Endothelial cell of umbilical vein (primary cell): ENCODE data around the gene HMCN1. TPM values are rescaled to one million over a fixed set of nuclear protein-coding genes. Genes with fewer than 3 reads are reported as not detected.

Experiments used
- BruUV-seq: library from RNA; stranded (reverse); fragments of 400-500 nt; replicated peaks from 2 replicates; lab custom pipeline; 2021; lab: Mats Ljungman, UMichigan
- CTCF ChIA-PET: fragments of 300-600, 350-600 bp; sonication (Branson Sonifier 250); formaldehyde crosslinking; loops from one replicate; lab custom pipeline; 2021; ENCODE audit warnings: antibody characterized with exemption, inconsistent platforms; lab: Charles Lee
- POLR2A ChIA-PET: fragments of 300-600, 350-600 bp; sonication (Branson Sonifier 250); formaldehyde crosslinking; loops from one replicate; lab custom pipeline; 2021; ENCODE audit warnings: antibody characterized with exemption, inconsistent platforms; lab: Charles Lee
- DNase-seq: peaks from one replicate; pipeline ENCODE4 v3.0.0-alpha.2; 2011; ENCODE audit warnings: low read depth, low spot score
- FAIRE-seq: peaks from 2 replicates; lab custom pipeline; 2011; peaks lifted over from hg19 to GRCh38; lab: Jason Lieb, UNC
- H2AFZ ChIP-seq: 2 replicates; pipeline ENCODE4 v1.6.0; 2012; ENCODE audit warnings: low read depth, low read length, control low read depth, inconsistent platforms
- H3K27ac ChIP-seq: 2 replicates; pipeline ENCODE4 v1.5.1; 2011; ENCODE audit warnings: low read depth, mild to moderate bottlenecking, control low read depth, low read length, moderate library complexity; ENCODE audit not compliant: insufficient read depth
- H3K27me3 ChIP-seq, 2 experiments: 2 replicates each; pipeline versions ENCODE4 v1.6.0 to v1.6.1; 2011; ENCODE audit warnings: low read length in 2 of 2, mixed read lengths in 1 of 2; ENCODE audit not compliant: control insufficient read depth in 2 of 2, insufficient read depth in 2 of 2
- H3K36me3 ChIP-seq, 2 experiments: 2 replicates in 1 of 2; 3 replicates in 1 of 2; pipeline ENCODE4 v1.5.1; 2011; ENCODE audit warnings: low read length in 2 of 2, mild to moderate bottlenecking in 1 of 2, moderate library complexity in 1 of 2; ENCODE audit not compliant: control insufficient read depth in 2 of 2, insufficient read depth in 2 of 2; ENCODE audit errors: extremely low read depth in 1 of 2
- H3K4me1 ChIP-seq: 3 replicates; pipeline ENCODE4 v1.5.1; 2011; ENCODE audit warnings: mild to moderate bottlenecking, low read length; ENCODE audit not compliant: control insufficient read depth, insufficient read depth; ENCODE audit errors: extremely low read depth
- H3K4me2 ChIP-seq: 2 replicates; pipeline ENCODE4 v1.6.1; 2011; ENCODE audit warnings: low read length, control low read depth, mixed read lengths; ENCODE audit not compliant: insufficient read depth
- H3K4me3 ChIP-seq, 3 experiments: fragments of 200-600 bp in 1 of 3; sonication (generic), shearing (Covaris generic) in 1 of 3; replicated peaks in 1 of 3; 2 replicates each; pipeline ENCODE4 v1.5.1; 2011 to 2016; ENCODE audit warnings: control low read depth in 3 of 3, low read length in 3 of 3, mild to moderate bottlenecking in 2 of 3, inconsistent platforms in 1 of 3, low read depth in 1 of 3, moderate library complexity in 1 of 3; ENCODE audit not compliant: insufficient read depth in 1 of 3
- H3K79me2 ChIP-seq: 2 replicates; pipeline ENCODE4 v1.6.0; 2012; ENCODE audit warnings: low read length, inconsistent platforms; ENCODE audit not compliant: control insufficient read depth, insufficient read depth
- H3K9ac ChIP-seq: replicated peaks from 2 replicates; pipeline ENCODE3; 2011; ENCODE audit warnings: low read length, control low read depth; ENCODE audit not compliant: insufficient read depth; ENCODE audit errors: extremely low read depth
- H3K9me1 ChIP-seq: replicated peaks from 3 replicates; pipeline ENCODE4 v1.6.0; 2011; ENCODE audit warnings: mild to moderate bottlenecking, low read length; ENCODE audit not compliant: control insufficient read depth, insufficient read depth; ENCODE audit errors: extremely low read depth
- H3K9me3 ChIP-seq: replicated peaks from 2 replicates; pipeline ENCODE4 v1.5.1; 2012; ENCODE audit warnings: low read length, inconsistent platforms; ENCODE audit not compliant: control insufficient read depth, insufficient read depth
- H4K20me1 ChIP-seq: replicated peaks from 2 replicates; pipeline ENCODE3; 2011; ENCODE audit warnings: mild to moderate bottlenecking, low read length; ENCODE audit not compliant: control insufficient read depth, insufficient read depth; ENCODE audit errors: extremely low read depth
- CTCF ChIP-seq, 2 donors: IDR thresholded peaks; 1 replicate in 1 of 2; 2 replicates in 1 of 2; pipeline ENCODE4 v1.5.1; 2011; ENCODE audit warnings: low read length in 2 of 2, mild to moderate bottlenecking in 2 of 2, moderate library complexity in 2 of 2, control low read depth in 1 of 2, inconsistent platforms in 1 of 2, low read depth in 1 of 2; ENCODE audit not compliant: insufficient read depth in 1 of 2; ENCODE audit errors: extremely low read depth in 1 of 2
- EZH2 ChIP-seq: IDR thresholded peaks from 2 replicates; pipeline ENCODE4 v1.6.1; 2012; ENCODE audit warnings: borderline replicate concordance, low read depth, mild to moderate bottlenecking, moderate library complexity, low read length, inconsistent platforms; ENCODE audit not compliant: severe bottlenecking
- FOS ChIP-seq: IDR thresholded peaks from 2 replicates; pipeline ENCODE4 v1.6.1; 2011; ENCODE audit warnings: mild to moderate bottlenecking, low read length, moderate library complexity, borderline replicate concordance; ENCODE audit not compliant: insufficient read depth
- GATA2 ChIP-seq: IDR thresholded peaks from 2 replicates; pipeline ENCODE4 v1.7.0; 2011; ENCODE audit warnings: low read depth, mild to moderate bottlenecking, moderate library complexity, mixed read lengths, low read length; ENCODE audit not compliant: insufficient read length, insufficient read depth
- JUN ChIP-seq: IDR thresholded peaks from 2 replicates; pipeline ENCODE4 v1.6.1; 2011; ENCODE audit warnings: borderline replicate concordance, low read depth; ENCODE audit not compliant: insufficient read length, insufficient read depth
- MAX ChIP-seq: IDR thresholded peaks from 2 replicates; pipeline ENCODE4 v1.6.1; 2011; ENCODE audit not compliant: insufficient read depth, insufficient read length
- MYC ChIP-seq: IDR thresholded peaks from one replicate; pipeline ENCODE4 v1.6.1; 2011; ENCODE audit warnings: mild to moderate bottlenecking, low read depth, low read length
- POLR2A ChIP-seq: IDR thresholded peaks from 2 replicates; pipeline ENCODE4 v1.6.1; 2012; ENCODE audit warnings: low read depth, mild to moderate bottlenecking, control low read depth, low read length
- POLR2AphosphoS5 ChIP-seq: IDR thresholded peaks from 2 replicates; pipeline ENCODE4 v1.6.1; 2012; ENCODE audit warnings: low read depth, mild to moderate bottlenecking, control low read depth, low read length, moderate library complexity; ENCODE audit not compliant: insufficient read depth
- dilution Hi-C: fragments of 300-500 bp; cut with MboI; formaldehyde crosslinking; loops from one replicate; pipeline ENCODE4 v1.15.0; 2019; ENCODE audit warnings: low sequenced_read_pairs; ENCODE audit not compliant: extremely low pct_ligation_motif_present
- intact Hi-C: fragments of 100-400 bp; cut with micrococcal nuclease; formaldehyde crosslinking; loops from one replicate; pipeline ENCODE4 v1.10.0; 2022
- polyA plus RNA-seq, 4 experiments: library from polyadenylated mRNA; depleted of rRNA in 3 of 4; stranded (reverse) in 3 of 4; unstranded in 1 of 4; fragments of >200 nt; gene quantifications; 2 replicates each; pipeline versions ENCODE4 v1.2.1 to v1.2.3, GENCODE V29; 2011 to 2012; ENCODE audit warnings: missing spikeins in 1 of 4
- total RNA-seq: library from RNA; stranded (reverse); gene quantifications from 2 replicates; pipeline ENCODE4 v1.2.3, GENCODE V29; 2021

The HMCN1 gene
- total and polyA plus RNA-seq, 2 donors (not counting 3 experiments of a cell fraction or from before 2014, with no cell fraction given) = 10.3 to 16.0 TPM

GRCh38 chr1:186178426-186179043 is 444.3 kb downstream of the HMCN1 start:
- dilution Hi-C loops (no loop called here), intact Hi-C loops (no loop called here)
- no peaks in the 10 kb centered on the region for H3K27me3 ChIP-seq
- no peak overlapping the region for H3K4me3 ChIP-seq
- no peaks in the 10 kb centered on the region for H3K9me3 ChIP-seq
- H4K20me1 ChIP-seq = no peaks in the 10 kb centered on the region
- no peak for DNase-seq
- no peak for FAIRE-seq
- H2AFZ ChIP-seq = no peak overlapping the region
- ChIA-PET POLR2A (no interaction called here), CTCF (interaction anchor here (0.7 kb wide), 1 partner anchor 34 kb away, joined by 3 read pairs; no protein-coding TSS in a partner anchor)
- no peaks in the 10 kb centered on the region for H3K79me2 ChIP-seq
- H3K9me1 ChIP-seq = no peaks in the 10 kb centered on the region
- no peaks in the 10 kb centered on the region for H3K36me3 ChIP-seq
- H3K27ac ChIP-seq = no peak overlapping the region
- no peaks in the 10 kb centered on the region for H3K4me1 ChIP-seq
- no peak overlapping the region for H3K9ac ChIP-seq
- no peak overlapping the region for H3K4me2 ChIP-seq
- BruUV-seq = no TSS peak
- TF ChIP-seq MYC = no peak
- no peak for TF ChIP-seq POLR2A
- no peak for TF ChIP-seq POLR2AphosphoS5
- no peak for TF ChIP-seq MAX
- no peak for TF ChIP-seq JUN
- no peak for TF ChIP-seq EZH2
- no peak for TF ChIP-seq GATA2
- TF ChIP-seq CTCF (IDR thresholded peaks at IDR 0.05; ENCODE audit: extremely low read depth in 1 of 2, insufficient read depth in 1 of 2, low read depth in 1 of 2, low read length in 2 of 2) = no peak
- no peak for TF ChIP-seq FOS
